Testis (tissue), 3 donors: ENCODE results near the gene IL15RA. TPM values are rescaled to one million over a fixed set of nuclear protein-coding genes. Genes with fewer than 3 reads are reported as not detected.

Experiments
- DNase-seq: peaks from one replicate; pipeline ENCODE4 v3.0.0-alpha.2; 2019
- H3K27ac ChIP-seq, 2 donors: fragments of 200-600 bp; sonication (generic); one replicate each; pipeline ENCODE4 v1.5.1; 2019
- H3K27me3 ChIP-seq: fragments of 200-600 bp; sonication (generic); one replicate; pipeline ENCODE4 v1.5.1; 2019
- H3K36me3 ChIP-seq: fragments of 200-600 bp; sonication (generic); one replicate; pipeline ENCODE4 v1.5.1; 2017; ENCODE audit warnings: low read depth; ENCODE audit errors: missing control alignments
- H3K4me1 ChIP-seq: fragments of 200-600 bp; sonication (generic); one replicate; pipeline ENCODE4 v1.5.1; 2019
- H3K4me3 ChIP-seq, 2 donors: fragments of 200-600 bp; sonication (generic); one replicate each; pipeline ENCODE4 v1.5.1; 2017 to 2019
- H3K9me3 ChIP-seq: fragments of 200-600 bp; sonication (generic); one replicate; pipeline ENCODE4 v1.5.1; 2017
- CTCF ChIP-seq, 3 experiments: fragments of 450-650 bp in 2 of 3; fragments of 200-600 bp in 1 of 3; sonication (generic) in 1 of 3; IDR thresholded peaks; one replicate each; pipeline ENCODE4 v1.5.1; 2016 to 2019; ENCODE audit warnings: antibody characterized with exemption in 3 of 3, mild to moderate bottlenecking in 2 of 3, moderate library complexity in 1 of 3
- POLR2A ChIP-seq: fragments of 450-650 bp; IDR thresholded peaks from one replicate; pipeline ENCODE4 v1.6.1; 2017; ENCODE audit warnings: antibody characterized with exemption, mild to moderate bottlenecking, moderate library complexity
- WGBS, 2 donors: methylation state at CpG; one replicate each; pipeline ENCODE4 v1.1.5; 2018; 5-methylcytosine and 5-hydroxymethylcytosine counted together
- intact Hi-C: fragments of 100-400 bp; cut with DNase I; formaldehyde crosslinking; loops from one replicate; pipeline ENCODE4 v1.15.1; 2023; ENCODE audit warnings: low total_unique reads
- polyA plus RNA-seq: library from polyadenylated mRNA; stranded (reverse); fragments of 350-450 nt; fragmentation: Illumina TruSeq; extraction: RNeasy Lipid Tissue Mini Kit (QIAGEN cat#74804); gene quantifications from one replicate; pipeline ENCODE4 v1.2.3, GENCODE V29; 2014; ENCODE audit warnings: low read depth, low replicate concordance; ENCODE audit not compliant: insufficient read depth
- total RNA-seq, 2 donors: library from RNA; depleted of rRNA; stranded (reverse); fragments of >200 nt; gene quantifications; one replicate each; pipeline ENCODE4 v1.2.3, GENCODE V29; 2016

The IL15RA gene
- total and polyA plus RNA-seq, 3 donors from 2014 or later = 15.6 to 21.9 (median 18.3) TPM

DNA sequence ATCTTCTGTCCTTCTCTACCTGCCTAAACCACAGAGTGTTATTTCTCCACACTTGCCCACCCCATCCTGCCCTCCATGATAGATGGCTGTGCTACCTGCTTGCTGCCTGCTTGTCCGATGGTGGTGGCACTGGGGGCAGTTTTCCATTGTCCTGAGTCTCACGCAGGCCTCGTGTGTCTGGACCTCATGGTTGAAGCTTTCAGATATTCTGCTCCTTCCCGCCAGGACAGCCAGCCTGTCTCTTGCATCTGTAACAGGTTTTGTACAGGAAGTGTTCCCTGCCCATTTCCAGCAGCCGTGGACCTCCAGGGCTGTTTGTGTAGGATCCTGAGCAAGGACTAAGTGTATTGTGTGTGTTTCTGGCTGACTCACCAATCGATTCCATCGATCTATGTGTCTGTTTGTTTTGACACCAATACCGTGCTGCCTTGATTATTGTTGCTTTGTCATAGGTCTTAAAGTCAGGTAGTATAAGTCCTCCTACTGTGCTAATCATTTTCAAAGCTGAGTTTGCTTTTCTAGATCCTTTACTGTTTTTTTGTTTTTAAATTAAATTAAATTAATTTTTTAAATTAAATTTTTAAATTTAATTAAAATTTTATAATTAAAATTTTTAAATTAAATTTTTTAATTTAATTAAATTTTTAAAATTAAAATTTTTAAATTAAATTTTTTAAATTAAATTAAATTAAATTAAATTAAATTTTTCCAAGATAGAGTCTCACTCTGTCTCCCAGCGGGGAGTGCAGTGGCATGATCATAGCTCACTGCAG is 8.5 kb downstream of the IL15RA start:
- no peak overlapping the region for H3K4me3 ChIP-seq
- no peaks in the 10 kb centered on the region for H3K27me3 ChIP-seq
- no peaks in the 10 kb centered on the region for H3K9me3 ChIP-seq
- TF ChIP-seq CTCF (IDR thresholded peaks at IDR 0.05) (no peak), POLR2A (no peak)
- H3K4me1 ChIP-seq = no peaks in the 10 kb centered on the region
- intact Hi-C loops = no loop called here
- no peaks in the 10 kb centered on the region for H3K36me3 ChIP-seq
- H3K27ac ChIP-seq = no peak overlapping the region
- DNase-seq = no peak
- WGBS, 2 donors = 94 to 96% methylated on average over 9 of the region's 9 CpGs

- Histone ChIP-seq H3K27ac (no peak overlapping the region), H3K4me1 (no peaks in the 10 kb centered on the region), H3K9me3 (no peaks in the 10 kb centered on the region), H3K4me3 (no peak overlapping the region), H3K27me3 (no peaks in the 10 kb centered on the region), H3K36me3 (no peaks in the 10 kb centered on the region)
- intact Hi-C loops = no loop called here
- TF ChIP-seq POLR2A (no peak), CTCF (IDR thresholded peaks at IDR 0.05) (no peak)
- 91 to 97% methylated on average over 5 of the region's 5 CpGs for WGBS, 2 donors
- no peak for DNase-seq
These were observed 9.2 kb downstream of the IL15RA start for GRCh38 chr10:5968037-5968680.

- WGBS, 2 donors = 88 to 94% methylated on average over 5 to 8 of the region's 8 CpGs
- H3K4me1 ChIP-seq = peaks cover 5% of the 10 kb centered on the region
- H3K27ac ChIP-seq = no peak overlapping the region
- H3K27me3 ChIP-seq = no peaks in the 10 kb centered on the region
- H3K9me3 ChIP-seq = no peaks in the 10 kb centered on the region
- H3K4me3 ChIP-seq = no peak overlapping the region
- TF ChIP-seq POLR2A = no peak
- no peak for TF ChIP-seq CTCF (IDR thresholded peaks at IDR 0.05)
- no peaks in the 10 kb centered on the region for H3K36me3 ChIP-seq
- intact Hi-C loops = no loop called here
- DNase-seq = peak; percentile 13
These were observed 12.1 kb downstream of the IL15RA start for GRCh38 chr10:5965266-5965665.

GRCh38 chr10:5964736-5965135 is 12.6 kb downstream of the IL15RA start:
- H3K27ac ChIP-seq = no peak overlapping the region
- no peaks in the 10 kb centered on the region for H3K9me3 ChIP-seq
- no peaks in the 10 kb centered on the region for H3K36me3 ChIP-seq
- no peaks in the 10 kb centered on the region for H3K27me3 ChIP-seq
- no peak for TF ChIP-seq POLR2A
- TF ChIP-seq CTCF (IDR thresholded peaks at IDR 0.05) = no peak
- peaks cover 5% of the 10 kb centered on the region for H3K4me1 ChIP-seq
- H3K4me3 ChIP-seq = no peak overlapping the region
- intact Hi-C loops = no loop called here
- WGBS, 2 donors = 89 to 95% methylated on average over 4 to 13 of the region's 13 CpGs
- peak; percentile 11 for DNase-seq
